ENCODE data around the gene MARK1.

DNA sequence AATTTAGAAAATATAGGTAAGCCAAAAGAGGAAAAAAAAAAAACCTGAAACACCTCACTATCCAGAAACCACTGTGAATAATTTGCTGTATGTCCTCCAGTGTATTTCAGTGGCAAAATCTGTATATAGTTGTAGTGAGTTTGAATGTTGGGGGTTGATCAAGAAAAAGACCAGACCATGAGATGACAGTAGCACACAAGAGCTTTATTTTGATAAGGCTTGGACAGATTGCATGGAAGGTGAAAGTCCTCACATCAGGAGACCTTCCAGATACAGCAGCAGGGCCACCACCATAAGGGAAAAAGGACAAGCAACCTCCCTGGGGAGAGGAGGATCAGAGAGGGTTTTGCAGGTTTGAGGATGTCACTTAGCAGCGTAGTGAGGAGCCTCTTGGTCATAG, 146.0 kb downstream of the MARK1 start:
- TF ChIP-seq CTCF (IDR thresholded peaks at IDR 0.05): no peak
- no peak for TF ChIP-seq POLR2A (IDR thresholded peaks at IDR 0.05)
